Endodermal cell (in vitro differentiated cells): ENCODE data around the gene NUP42. TPM values are rescaled to one million over a fixed set of nuclear protein-coding genes. Genes with fewer than 3 reads are reported as not detected.
A peak's percentile ranks its signal among the peaks of the same experiment; 100 is the strongest.

ENCODE experiments used
- DNase-seq: peaks from one replicate; pipeline ENCODE4 v3.0.0-alpha.2; 2017
- H3K27ac ChIP-seq: 2 replicates; pipeline ENCODE4 v1.5.1; 2013; ENCODE audit warnings: mild to moderate bottlenecking, low read depth, low read length, moderate library complexity
- H3K27me3 ChIP-seq: 2 replicates; pipeline ENCODE4 v1.6.1; 2013; ENCODE audit warnings: mild to moderate bottlenecking, low read length, moderate library complexity; ENCODE audit not compliant: insufficient read depth, control insufficient read depth, poor library complexity, severe bottlenecking
- H3K36me3 ChIP-seq: 2 replicates; pipeline ENCODE4 v1.7.0; 2013; ENCODE audit warnings: mild to moderate bottlenecking, low read length, moderate library complexity; ENCODE audit not compliant: control insufficient read depth, insufficient read depth
- H3K4me1 ChIP-seq: one replicate; pipeline ENCODE4 v1.7.0; 2013; ENCODE audit warnings: low read length; ENCODE audit not compliant: control insufficient read depth, insufficient read depth
- H3K4me3 ChIP-seq: 2 replicates; pipeline ENCODE4 v1.5.1; 2013; ENCODE audit warnings: mild to moderate bottlenecking, low read length, moderate library complexity
- H3K9ac ChIP-seq: 2 replicates; pipeline ENCODE4 v1.6.1; 2013; ENCODE audit warnings: mild to moderate bottlenecking, low read length, moderate library complexity; ENCODE audit not compliant: poor library complexity, severe bottlenecking; ENCODE audit errors: extremely low read depth
- H3K9me3 ChIP-seq: 2 replicates; pipeline ENCODE4 v1.6.1; 2013; ENCODE audit warnings: mild to moderate bottlenecking, low read length, moderate library complexity; ENCODE audit not compliant: control insufficient read depth
- H3K27ac Mint-ChIP-seq: 2 replicates; pipeline ENCODE4 v1.8.0; 2020; ENCODE audit warnings: mixed read lengths
- H3K27me3 Mint-ChIP-seq: 2 replicates; pipeline ENCODE4 v1.8.0; 2021; ENCODE audit warnings: mild to moderate bottlenecking, mixed read lengths; ENCODE audit not compliant: insufficient read depth
- H3K36me3 Mint-ChIP-seq: 2 replicates; pipeline ENCODE4 v1.8.0; 2020; ENCODE audit warnings: low read depth, mixed read lengths
- H3K4me1 Mint-ChIP-seq: 2 replicates; pipeline ENCODE4 v1.8.0; 2020; ENCODE audit warnings: mixed read lengths
- H3K4me3 Mint-ChIP-seq: 2 replicates; pipeline ENCODE4 v1.8.0; 2020; ENCODE audit warnings: mild to moderate bottlenecking, moderate library complexity, mixed read lengths
- H3K9me3 Mint-ChIP-seq: 2 replicates; pipeline ENCODE4 v1.8.0; 2020; ENCODE audit warnings: mild to moderate bottlenecking, mixed read lengths
- CTCF ChIP-seq: fragments of 200-600 bp; sonication (generic); conservative IDR thresholded peaks from 2 replicates; pipeline ENCODE4 v1.5.0; 2021; ENCODE audit warnings: antibody characterized with exemption, mild to moderate bottlenecking
- WGBS, 2 experiments: methylation state at CpG; one replicate each; pipeline versions ENCODE4 v1.1.5 to v1.1.7; 2013; ENCODE audit warnings: missing lambda C conversion rate in 2 of 2, mixed read lengths in 1 of 2; ENCODE audit not compliant: insufficient coverage in 1 of 2, insufficient read length in 1 of 2; 5-methylcytosine and 5-hydroxymethylcytosine counted together
- total RNA-seq, 2 donors: library from RNA; stranded (reverse); fragmentation: NEBNext Ultra II Directional in 1 of 2; extraction: Animal tissue kit (Norgen Biotek cat#: 25700) in 1 of 2; gene quantifications; 2 replicates in 1 of 2; 3 replicates in 1 of 2; pipeline ENCODE4 v1.2.1, GENCODE V29; 2021

NUP42 gene
- total RNA-seq, 2 donors from 2014 or later, result 26.3 to 31.3 TPM

- H3K27ac ChIP-seq, result no peak overlapping the region
- Mint-ChIP-seq H3K4me1 (peaks cover 15% of the 10 kb centered on the region), H3K27ac (peak overlapping the region; percentile 18), H3K4me3 (no peak overlapping the region), H3K36me3 (no peaks in the 10 kb centered on the region), H3K9me3 (no peaks in the 10 kb centered on the region), H3K27me3 (peaks cover 3% of the 10 kb centered on the region)
- H3K27me3 ChIP-seq, result peaks cover 23% of the 10 kb centered on the region
- no peaks in the 10 kb centered on the region for H3K9me3 ChIP-seq
- 87 to 96% methylated on average over 2 of the region's 2 CpGs for WGBS, 2 experiments
- no peak overlapping the region for H3K4me3 ChIP-seq
- peaks cover 4% of the 10 kb centered on the region for H3K4me1 ChIP-seq
- DNase-seq, result no peak
- no peaks in the 10 kb centered on the region for H3K36me3 ChIP-seq
- TF ChIP-seq CTCF, result no peak
- no peak overlapping the region for H3K9ac ChIP-seq
Observed at GRCh38 chr7:23212395-23212794, 30.5 kb downstream of the NUP42 start.

GRCh38 chr7:23212841-23213240, 31.0 kb downstream of the NUP42 start:
- Mint-ChIP-seq H3K27ac (no peak overlapping the region), H3K4me1 (peaks cover 14% of the 10 kb centered on the region), H3K36me3 (no peaks in the 10 kb centered on the region), H3K9me3 (no peaks in the 10 kb centered on the region), H3K27me3 (peaks cover 3% of the 10 kb centered on the region), H3K4me3 (no peak overlapping the region)
- WGBS, 2 experiments, result 84 to 100% methylated on average over 3 of the region's 4 CpGs
- Histone ChIP-seq H3K36me3 (no peaks in the 10 kb centered on the region), H3K27ac (no peak overlapping the region), H3K4me3 (no peak overlapping the region), H3K9me3 (no peaks in the 10 kb centered on the region), H3K9ac (no peak overlapping the region), H3K27me3 (peaks cover 20% of the 10 kb centered on the region), H3K4me1 (peaks cover 4% of the 10 kb centered on the region)
- no peak for TF ChIP-seq CTCF
- DNase-seq, result no peak

GRCh38 chr7:23213755-23214154, 31.9 kb downstream of the NUP42 start:
- Histone ChIP-seq H3K4me3 (no peak overlapping the region), H3K9me3 (no peaks in the 10 kb centered on the region), H3K27ac (no peak overlapping the region), H3K9ac (no peak overlapping the region), H3K36me3 (no peaks in the 10 kb centered on the region), H3K27me3 (peaks cover 11% of the 10 kb centered on the region), H3K4me1 (peaks cover 4% of the 10 kb centered on the region)
- peaks cover 17% of the 10 kb centered on the region for H3K4me1 Mint-ChIP-seq
- H3K27me3 Mint-ChIP-seq, result peaks cover 3% of the 10 kb centered on the region
- H3K4me3 Mint-ChIP-seq, result no peak overlapping the region
- DNase-seq, result no peak
- TF ChIP-seq CTCF, result no peak
- H3K27ac Mint-ChIP-seq, result no peak overlapping the region
- no peaks in the 10 kb centered on the region for H3K36me3 Mint-ChIP-seq
- WGBS, 2 experiments, result 91 to 94% methylated on average over 9 to 11 of the region's 11 CpGs
- no peaks in the 10 kb centered on the region for H3K9me3 Mint-ChIP-seq
